GM19438 (cell line): ENCODE results near the gene LOC128125822.
A peak's percentile ranks its signal among the peaks of the same experiment; 100 is the strongest.
"Not testable (repeated sequence)": the region's sequence is repeated elsewhere in the genome, so short reads cannot be mapped to it uniquely, and the experiment has no call there.

ENCODE experiments used
- ATAC-seq: cut with Tn5 transposase; IDR thresholded peaks from one replicate; pipeline ENCODE4 v1.9.1; 2021; ENCODE audit warnings: low read depth; ENCODE audit not compliant: unreplicated experiment

LOC128125822 gene

DNA sequence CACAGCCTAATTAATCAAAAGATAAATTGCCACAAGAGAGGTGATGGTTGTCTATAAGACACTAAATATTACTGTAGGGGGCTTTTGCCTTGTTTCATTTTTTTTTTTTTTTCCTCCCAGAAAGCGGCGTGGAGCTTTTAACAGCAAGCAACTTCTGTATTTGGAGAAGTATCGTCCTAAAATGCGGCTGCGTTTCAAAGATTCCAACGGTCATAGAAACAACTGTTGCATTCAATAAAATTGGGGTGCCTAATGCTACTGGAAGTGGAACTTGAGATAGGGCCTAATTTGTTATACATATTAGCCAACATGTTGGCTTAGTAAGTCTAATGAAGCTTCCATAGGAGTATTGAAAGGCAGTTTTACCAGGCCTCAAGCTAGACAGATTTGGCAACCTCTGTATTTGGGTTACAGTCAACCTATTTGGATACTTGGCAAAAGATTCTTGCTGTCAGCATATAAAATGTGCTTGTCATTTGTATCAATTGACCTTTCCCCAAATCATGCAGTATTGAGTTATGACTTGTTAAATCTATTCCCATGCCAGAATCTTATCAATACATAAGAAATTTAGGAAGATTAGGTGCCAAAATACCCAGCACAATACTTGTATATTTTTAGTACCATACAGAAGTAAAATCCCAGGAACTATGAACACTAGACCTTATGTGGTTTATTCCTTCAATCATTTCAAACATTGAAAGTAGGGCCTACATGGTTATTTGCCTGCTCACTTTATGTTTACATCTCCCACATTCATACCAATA lies 7.8 kb downstream of the LOC128125822 start:
- no peak for ATAC-seq

DNA sequence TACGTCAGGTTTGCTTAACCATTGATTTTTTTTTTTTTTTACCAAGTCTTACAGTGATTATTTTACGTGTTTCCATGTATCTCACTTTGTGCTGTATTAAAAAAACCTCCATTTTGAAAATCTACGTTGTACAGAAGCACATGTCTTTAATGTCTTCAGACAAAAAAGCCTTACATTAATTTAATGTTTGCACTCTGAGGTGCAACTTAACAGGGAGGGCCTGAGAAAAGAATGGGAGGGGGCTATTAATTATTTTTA lies 8.4 kb downstream of the LOC128125822 start:
- no peak for ATAC-seq

DNA sequence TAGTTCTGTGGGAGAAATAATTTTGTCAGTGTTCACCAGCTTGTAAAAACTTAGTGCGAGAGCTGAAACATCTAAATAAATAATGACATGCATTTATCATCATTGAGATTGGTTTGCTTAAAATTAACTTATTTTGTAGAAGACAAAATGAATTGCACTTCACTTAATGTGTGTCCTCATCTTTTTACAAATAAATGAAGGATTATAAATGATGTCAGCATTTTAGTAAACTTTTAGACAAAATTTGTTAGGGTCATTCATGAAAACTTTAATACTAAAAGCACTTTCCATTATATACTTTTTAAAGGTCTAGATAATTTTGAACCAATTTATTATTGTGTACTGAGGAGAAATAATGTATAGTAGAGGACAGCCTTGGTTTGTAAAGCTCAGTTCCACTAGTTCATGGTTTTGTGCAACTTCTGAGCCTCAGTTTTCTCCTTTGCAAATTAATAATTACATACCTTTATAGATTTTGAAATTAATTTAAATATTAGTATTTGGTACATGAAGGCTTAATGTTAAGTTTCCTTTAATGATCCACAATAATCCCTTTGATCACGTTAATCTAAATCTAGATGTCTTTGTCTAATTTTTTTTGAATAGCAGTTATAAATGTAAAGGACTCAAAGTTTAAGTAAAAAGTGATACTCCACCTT lies 9.2 kb downstream of the LOC128125822 start:
- ATAC-seq = no peak

DNA sequence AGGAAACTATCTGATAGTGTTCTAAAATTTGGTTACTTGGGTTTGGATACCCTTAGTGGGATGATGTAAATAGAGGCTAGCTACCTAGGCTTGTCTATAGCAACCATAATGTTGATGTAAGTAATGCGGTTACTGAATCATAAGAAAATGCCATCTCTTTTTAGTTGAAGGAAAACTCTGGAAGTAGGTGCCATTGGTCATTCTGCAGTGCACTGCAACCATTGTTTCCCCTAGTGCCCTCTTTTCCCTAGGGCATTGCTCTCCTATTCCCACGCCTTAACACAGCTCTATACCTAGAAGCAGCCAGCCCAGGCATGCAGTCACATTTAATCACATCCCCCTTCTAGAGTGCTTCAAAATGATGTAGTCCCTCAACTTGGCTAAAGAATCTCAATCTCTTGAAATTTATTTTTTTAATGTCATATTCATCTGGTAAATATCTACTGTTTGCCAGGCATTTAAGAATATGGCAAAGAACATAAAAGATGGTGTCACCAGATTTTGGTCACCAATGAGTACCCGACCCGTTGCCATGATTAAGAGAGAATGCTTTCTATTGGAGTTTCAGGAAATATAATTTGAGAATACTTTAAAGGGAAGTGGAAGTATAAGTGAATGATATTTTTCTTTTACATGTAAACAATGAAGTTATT lies 10.4 kb downstream of the LOC128125822 start:
- ATAC-seq = no peak

GRCh38 chr6:63584125-63584514 lies 11.8 kb downstream of the LOC128125822 start:
- no peak for ATAC-seq

DNA sequence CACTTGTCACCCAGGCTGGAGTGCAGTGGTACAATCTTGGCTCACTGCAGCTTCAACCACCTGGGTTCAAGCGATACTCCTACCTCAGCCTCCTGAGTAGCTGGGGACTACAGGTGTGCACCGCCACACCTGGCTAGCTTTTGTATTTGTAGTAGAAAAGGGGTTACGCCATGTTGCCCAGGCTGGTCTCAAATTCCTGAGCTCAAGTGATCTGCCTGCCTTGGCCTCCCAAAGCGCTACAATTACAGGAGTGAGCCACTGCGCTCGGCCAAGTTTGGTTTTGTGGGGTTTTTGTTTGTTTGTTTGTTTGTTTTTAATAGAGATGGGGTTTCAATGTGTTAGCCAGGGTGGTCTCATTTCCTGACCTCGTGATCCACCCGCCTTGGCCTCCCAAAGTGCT lies 12.3 kb downstream of the LOC128125822 start:
- no peak for ATAC-seq

GRCh38 chr6:63585652-63586051 lies 13.4 kb downstream of the LOC128125822 start:
- ATAC-seq = not testable (repeated sequence)

- no peak for ATAC-seq
Measured at GRCh38 chr6:63589952-63590411, 17.7 kb downstream of the LOC128125822 start.

DNA sequence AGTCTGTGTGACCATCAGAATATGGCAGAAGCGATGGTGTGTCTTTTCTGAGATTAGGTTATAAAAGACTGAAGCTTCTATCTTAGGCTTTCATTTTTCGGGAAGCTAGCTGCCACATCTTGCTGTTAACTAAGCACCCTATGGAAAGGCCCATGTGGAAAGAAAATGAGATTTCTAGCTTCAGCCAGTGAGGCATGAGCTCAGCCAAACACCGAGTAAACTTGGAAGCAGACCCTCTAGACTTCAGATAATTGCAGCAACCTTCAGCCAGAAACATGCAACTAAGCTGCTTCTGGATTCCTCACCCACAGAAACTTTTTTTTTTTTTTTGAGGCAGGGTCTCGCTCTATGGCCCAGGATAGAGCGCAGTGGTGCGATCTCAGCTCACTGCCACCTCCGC lies 20.6 kb downstream of the LOC128125822 start:
- no peak for ATAC-seq

DNA sequence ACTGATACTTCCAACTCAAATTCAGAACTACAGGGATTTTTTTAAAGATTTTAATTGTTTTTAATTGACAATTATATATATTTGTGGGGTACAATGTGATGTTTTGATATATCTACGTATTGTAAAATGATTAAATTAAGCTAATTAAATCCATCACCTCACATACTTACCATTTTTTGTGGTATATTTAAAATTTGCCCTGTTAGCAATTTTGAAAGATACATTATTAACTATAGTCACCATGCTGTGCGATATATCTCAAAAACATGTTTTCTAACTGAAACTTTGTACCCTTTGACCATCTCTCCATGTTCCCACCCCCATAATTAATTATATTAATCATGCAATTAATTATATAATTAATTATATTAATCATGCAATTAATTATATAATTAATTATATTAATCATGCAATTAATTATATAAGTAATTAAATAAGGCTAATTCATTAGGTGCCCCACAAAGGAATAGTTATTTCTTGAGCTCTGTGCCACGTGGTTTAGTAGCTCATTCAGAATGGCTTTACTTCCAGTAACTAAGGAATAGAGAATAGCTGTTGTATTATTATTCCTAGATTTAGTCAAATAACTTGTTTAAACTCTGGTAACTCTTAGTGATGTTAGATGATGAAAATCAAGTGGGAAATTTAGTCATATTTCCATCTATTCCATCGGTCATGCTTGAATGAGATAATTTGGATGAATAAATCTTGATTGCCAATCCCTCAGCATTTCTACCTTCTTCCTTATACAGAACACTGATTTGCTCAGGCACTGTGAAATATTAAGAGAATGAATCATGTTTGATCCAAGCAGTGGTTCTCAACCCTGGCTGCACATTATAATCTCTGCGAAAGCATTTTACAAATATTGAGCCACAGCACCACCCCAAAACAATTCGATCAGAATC lies 25.1 kb downstream of the LOC128125822 start:
- no peak for ATAC-seq

DNA sequence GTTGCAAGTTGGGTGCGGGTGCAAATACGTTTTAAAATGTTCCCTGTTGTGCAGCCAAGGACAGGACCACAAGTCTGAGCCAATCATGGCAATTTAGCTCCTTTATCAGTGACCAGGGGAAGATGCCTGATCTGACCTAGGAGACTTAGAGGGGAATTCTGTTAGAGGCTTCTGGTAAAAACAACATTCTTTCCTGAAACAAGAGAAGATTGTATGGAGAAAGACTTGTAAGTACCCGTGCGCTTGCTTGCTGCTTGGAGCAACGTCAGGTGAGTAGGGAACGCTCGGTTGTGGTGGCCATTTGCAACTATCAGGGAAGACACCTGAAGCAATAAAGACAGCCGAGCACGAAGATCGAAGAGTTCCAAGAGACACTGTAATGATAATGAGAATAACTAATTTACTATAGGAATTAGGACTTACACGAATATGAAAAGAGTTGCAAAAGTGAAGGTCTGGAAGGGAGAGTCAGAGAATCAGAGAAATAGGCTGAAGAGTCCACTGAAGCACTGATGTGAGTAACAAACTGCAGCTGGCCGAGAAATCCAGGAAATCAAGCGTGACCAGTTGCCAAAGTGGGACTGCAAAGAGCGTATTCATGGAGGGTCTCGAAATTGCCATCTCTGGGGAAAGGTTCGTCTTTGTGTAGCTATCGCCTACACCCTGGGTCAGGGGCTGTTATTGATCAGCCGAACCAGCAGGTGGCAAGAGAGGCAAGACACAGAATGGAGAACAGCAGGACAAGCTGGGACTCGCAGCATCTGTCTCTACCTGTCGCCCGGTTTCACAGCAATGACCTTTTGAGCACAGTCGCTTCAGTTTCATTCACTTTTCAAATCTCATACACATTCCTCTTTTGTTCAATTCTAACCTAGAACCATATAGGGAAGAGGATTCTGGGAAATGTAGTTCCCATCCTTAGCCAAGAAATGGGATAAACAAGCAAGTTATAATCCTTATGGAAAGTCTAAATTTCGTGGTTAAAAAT lies 26.1 kb downstream of the LOC128125822 start:
- peak; percentile 100 for ATAC-seq

GRCh38 chr6:63599243-63599642 lies 27.0 kb downstream of the LOC128125822 start:
- no peak for ATAC-seq

DNA sequence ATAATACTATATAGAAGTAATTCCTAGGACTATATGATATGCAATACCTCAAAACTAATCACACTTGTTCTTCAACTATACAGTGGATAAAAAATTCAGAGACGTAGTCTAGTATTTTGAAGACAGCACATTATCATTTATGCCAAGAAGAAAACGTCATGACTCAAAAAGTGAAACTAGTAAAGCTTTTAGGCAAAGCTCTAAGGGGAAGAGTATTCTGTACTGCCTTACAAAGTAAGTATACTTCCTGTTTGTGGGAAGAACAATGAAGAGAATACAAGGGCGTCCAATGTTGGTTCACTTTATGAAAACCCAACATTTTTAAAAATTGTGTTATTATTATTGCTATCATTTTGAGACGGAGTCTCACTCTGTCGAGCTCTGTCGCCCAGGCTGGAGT lies 27.9 kb downstream of the LOC128125822 start:
- no peak for ATAC-seq

- no peak for ATAC-seq
Measured at GRCh38 chr6:63609231-63609630, 37.0 kb downstream of the LOC128125822 start.

GRCh38 chr6:63610944-63611343 lies 38.7 kb downstream of the LOC128125822 start:
- ATAC-seq = no peak

GRCh38 chr6:63611560-63611959 lies 39.3 kb downstream of the LOC128125822 start:
- ATAC-seq = no peak

GRCh38 chr6:63615590-63615989 lies 43.3 kb downstream of the LOC128125822 start:
- no peak for ATAC-seq
